K562 (cell line): Measurements from ENCODE around the gene FADD. TPM values are rescaled to one million over a fixed set of nuclear protein-coding genes. Genes with fewer than 3 reads are reported as not detected.

Experiments used
- ATF1 ChIP-seq, 2 experiments: fragments of 450-650 bp in 1 of 2; IDR thresholded peaks; 2 replicates each; pipeline ENCODE4 v1.6.1; 2016; ENCODE audit warnings: missing compliant biosample characterization in 1 of 2, missing genetic modification characterization in 1 of 2
- CHD2 ChIP-seq: IDR thresholded peaks from 2 replicates; pipeline ENCODE4 v1.6.1; 2011; ENCODE audit warnings: low read depth, low read length
- HDAC6 ChIP-seq: IDR thresholded peaks from 2 replicates; pipeline ENCODE4 v1.6.1; 2012; ENCODE audit warnings: low read depth, mild to moderate bottlenecking, control low read depth, inconsistent platforms, low read length, moderate library complexity
- HOXB6 ChIP-seq: fragments of 250-450 bp; sonication (Bioruptor Pico); IDR thresholded peaks from 2 replicates; pipeline ENCODE4 v1.5.1; 2022; ENCODE audit warnings: mild to moderate bottlenecking, borderline replicate concordance
- KAT7 ChIP-seq: sonication (generic); formaldehyde crosslinking; IDR thresholded peaks from 2 replicates; pipeline ENCODE4 v1.8.0; 2022; ENCODE audit warnings: missing genetic modification reagents, mild to moderate bottlenecking, borderline replicate concordance
- MAFG ChIP-seq: fragments of 450-650 bp; conservative IDR thresholded peaks from 2 replicates; pipeline ENCODE4 v1.6.1; 2016; ENCODE audit warnings: missing genetic modification characterization, missing compliant biosample characterization
- NCOA6 ChIP-seq: fragments of 450-650 bp; IDR thresholded peaks from 2 replicates; pipeline ENCODE4 v1.6.1; 2017; ENCODE audit warnings: mild to moderate bottlenecking
- OTX1 ChIP-seq: fragments of 450-650 bp; formaldehyde crosslinking; IDR thresholded peaks from 2 replicates; pipeline ENCODE4 v1.4.0; 2022; ENCODE audit warnings: mild to moderate bottlenecking
- RBM25 ChIP-seq: fragments of 200-400 bp; formaldehyde crosslinking; IDR thresholded peaks from 2 replicates; pipeline ENCODE4 v1.6.1; 2018; ENCODE audit warnings: low read length, low read depth, moderate library complexity; ENCODE audit not compliant: severe bottlenecking
- SMARCC2 ChIP-seq: fragments of 450-650 bp; IDR thresholded peaks from 2 replicates; pipeline ENCODE4 v1.6.1; 2017; ENCODE audit warnings: antibody characterized with exemption, moderate library complexity, mild to moderate bottlenecking, low read depth
- SP2 ChIP-seq: IDR thresholded peaks from 2 replicates; pipeline ENCODE4 v1.6.1; 2011; ENCODE audit warnings: mild to moderate bottlenecking, low read depth, low read length, moderate library complexity; ENCODE audit not compliant: poor library complexity, severe bottlenecking; ENCODE audit errors: extremely low read depth
- ZKSCAN3 ChIP-seq: fragments of 250-450 bp; sonication (Bioruptor Pico); IDR thresholded peaks from 2 replicates; pipeline ENCODE4 v1.4.0; 2020
- ZNF696 ChIP-seq: fragments of 250-450 bp; sonication (Bioruptor Pico); conservative IDR thresholded peaks from 2 replicates; pipeline ENCODE4 v1.4.0; 2020; ENCODE audit warnings: mild to moderate bottlenecking, moderate library complexity
- polyA plus RNA-seq, 8 experiments: library from polyadenylated mRNA; depleted of rRNA in 4 of 8; stranded (reverse) in 5 of 8; unstranded in 3 of 8; fragments of >200 nt; fragmentation: Nextera tagmentation in 2 of 8; fragmentation: Illumina TruSeq in 1 of 8; extraction: Ambion mirVana in 2 of 8; extraction: Trizol in 1 of 8; gene quantifications; 2 replicates each; pipeline versions ENCODE4 v1.2.1 to v1.2.3, GENCODE V29; 2011 to 2014; ENCODE audit warnings: inconsistent platforms in 1 of 8, missing spikeins in 1 of 8
- total RNA-seq, 7 experiments: library from RNA; depleted of rRNA in 6 of 7; stranded (reverse); fragments of >200 nt in 6 of 7; fragmentation: Illumina TruSeq in 2 of 7; extraction: Trizol in 2 of 7; gene quantifications; 2 replicates each; pipeline versions ENCODE4 v1.2.1 to v1.2.3, GENCODE V29; 2011 to 2021; ENCODE audit warnings: low replicate concordance in 1 of 7
- TF ChIP-seq, protein P1 (sequence below): fragments of 450-650 bp; IDR thresholded peaks from 2 replicates; pipeline ENCODE4 v1.6.1; 2018; ENCODE audit warnings: mild to moderate bottlenecking, low read depth; ENCODE audit not compliant: partially characterized antibody
- TF ChIP-seq, protein P2 (sequence below): fragments of 450-650 bp; IDR thresholded peaks from 2 replicates; pipeline ENCODE4 v1.6.1; 2018; ENCODE audit not compliant: partially characterized antibody
- TF ChIP-seq, protein P3 (sequence below): fragments of 250-450 bp; sonication (Bioruptor Pico); IDR thresholded peaks from 2 replicates; pipeline ENCODE4 v1.4.0; 2020
- TF ChIP-seq, protein P4 (sequence below): fragments of 250-450 bp; sonication (Bioruptor Pico); IDR thresholded peaks from 2 replicates; pipeline ENCODE4 v1.8.0; 2021; ENCODE audit warnings: moderate library complexity, mild to moderate bottlenecking, inconsistent platforms

FADD gene
- total and polyA plus RNA-seq, 9 of the 15 experiments (the other 6 are each of a cell fraction or from before 2014, with no cell fraction given) = 0.29 to 26.9 (median 20.4) TPM

GRCh38 chr11:70202920-70203750 lies at the start of gene FADD (continued):
- TF ChIP-seq OTX1 (CRISPR knock-in tag) (no peak), HOXB6 (CRISPR knock-in tag) (no peak), ATF1 (CRISPR knock-in tag; IDR thresholded peaks at IDR 0.05) (no peak), ATF1 (tag; IDR thresholded peaks at IDR 0.05) (no peak; the same call in 1 of the 2 replicates), ZKSCAN3 (no peak), KAT7 (CRISPR knock-in tag) (peak; percentile 27; the same call in 1 of the 2 replicates), CHD2 (peak; percentile 92), HDAC6 (no peak), RBM25 (no peak), NCOA6 (no peak), ZNF696 (no peak), SMARCC2 (no peak), SP2 (no peak), MAFG (tag) (no peak)
- TF ChIP-seq, protein P1, sequence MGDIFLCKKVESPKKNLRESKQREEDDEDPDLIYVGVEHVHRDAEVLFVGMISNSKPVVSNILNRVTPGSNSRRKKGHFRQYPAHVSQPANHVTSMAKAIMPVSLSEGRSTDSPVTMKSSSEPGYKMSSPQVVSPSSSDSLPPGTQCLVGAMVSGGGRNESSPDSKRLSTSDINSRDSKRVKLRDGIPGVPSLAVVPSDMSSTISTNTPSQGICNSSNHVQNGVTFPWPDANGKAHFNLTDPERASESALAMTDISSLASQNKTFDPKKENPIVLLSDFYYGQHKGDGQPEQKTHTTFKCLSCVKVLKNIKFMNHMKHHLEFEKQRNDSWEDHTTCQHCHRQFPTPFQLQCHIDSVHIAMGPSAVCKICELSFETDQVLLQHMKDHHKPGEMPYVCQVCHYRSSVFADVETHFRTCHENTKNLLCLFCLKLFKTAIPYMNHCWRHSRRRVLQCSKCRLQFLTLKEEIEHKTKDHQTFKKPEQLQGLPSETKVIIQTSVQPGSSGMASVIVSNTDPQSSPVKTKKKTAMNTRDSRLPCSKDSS = no peak
- TF ChIP-seq, protein P2, sequence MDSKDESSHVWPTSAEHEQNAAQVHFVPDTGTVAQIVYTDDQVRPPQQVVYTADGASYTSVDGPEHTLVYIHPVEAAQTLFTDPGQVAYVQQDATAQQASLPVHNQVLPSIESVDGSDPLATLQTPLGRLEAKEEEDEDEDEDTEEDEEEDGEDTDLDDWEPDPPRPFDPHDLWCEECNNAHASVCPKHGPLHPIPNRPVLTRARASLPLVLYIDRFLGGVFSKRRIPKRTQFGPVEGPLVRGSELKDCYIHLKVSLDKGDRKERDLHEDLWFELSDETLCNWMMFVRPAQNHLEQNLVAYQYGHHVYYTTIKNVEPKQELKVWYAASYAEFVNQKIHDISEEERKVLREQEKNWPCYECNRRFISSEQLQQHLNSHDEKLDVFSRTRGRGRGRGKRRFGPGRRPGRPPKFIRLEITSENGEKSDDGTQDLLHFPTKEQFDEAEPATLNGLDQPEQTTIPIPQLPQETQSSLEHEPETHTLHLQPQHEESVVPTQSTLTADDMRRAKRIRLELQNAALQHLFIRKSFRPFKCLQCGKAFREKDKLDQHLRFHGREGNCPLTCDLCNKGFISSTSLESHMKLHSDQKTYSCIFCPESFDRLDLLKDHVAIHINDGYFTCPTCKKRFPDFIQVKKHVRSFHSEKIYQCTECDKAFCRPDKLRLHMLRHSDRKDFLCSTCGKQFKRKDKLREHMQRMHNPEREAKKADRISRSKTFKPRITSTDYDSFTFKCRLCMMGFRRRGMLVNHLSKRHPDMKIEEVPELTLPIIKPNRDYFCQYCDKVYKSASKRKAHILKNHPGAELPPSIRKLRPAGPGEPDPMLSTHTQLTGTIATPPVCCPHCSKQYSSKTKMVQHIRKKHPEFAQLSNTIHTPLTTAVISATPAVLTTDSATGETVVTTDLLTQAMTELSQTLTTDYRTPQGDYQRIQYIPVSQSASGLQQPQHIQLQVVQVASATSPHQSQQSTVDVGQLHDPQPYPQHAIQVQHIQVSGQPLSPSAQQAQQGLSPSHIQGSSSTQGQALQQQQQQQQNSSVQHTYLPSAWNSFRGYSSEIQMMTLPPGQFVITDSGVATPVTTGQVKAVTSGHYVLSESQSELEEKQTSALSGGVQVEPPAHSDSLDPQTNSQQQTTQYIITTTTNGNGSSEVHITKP = no peak
- TF ChIP-seq, protein P3, sequence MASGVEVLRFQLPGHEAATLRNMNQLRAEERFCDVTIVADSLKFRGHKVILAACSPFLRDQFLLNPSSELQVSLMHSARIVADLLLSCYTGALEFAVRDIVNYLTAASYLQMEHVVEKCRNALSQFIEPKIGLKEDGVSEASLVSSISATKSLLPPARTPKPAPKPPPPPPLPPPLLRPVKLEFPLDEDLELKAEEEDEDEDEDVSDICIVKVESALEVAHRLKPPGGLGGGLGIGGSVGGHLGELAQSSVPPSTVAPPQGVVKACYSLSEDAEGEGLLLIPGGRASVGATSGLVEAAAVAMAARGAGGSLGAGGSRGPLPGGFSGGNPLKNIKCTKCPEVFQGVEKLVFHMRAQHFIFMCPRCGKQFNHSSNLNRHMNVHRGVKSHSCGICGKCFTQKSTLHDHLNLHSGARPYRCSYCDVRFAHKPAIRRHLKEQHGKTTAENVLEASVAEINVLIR (CRISPR knock-in tag) = no peak
- TF ChIP-seq, protein P4, sequence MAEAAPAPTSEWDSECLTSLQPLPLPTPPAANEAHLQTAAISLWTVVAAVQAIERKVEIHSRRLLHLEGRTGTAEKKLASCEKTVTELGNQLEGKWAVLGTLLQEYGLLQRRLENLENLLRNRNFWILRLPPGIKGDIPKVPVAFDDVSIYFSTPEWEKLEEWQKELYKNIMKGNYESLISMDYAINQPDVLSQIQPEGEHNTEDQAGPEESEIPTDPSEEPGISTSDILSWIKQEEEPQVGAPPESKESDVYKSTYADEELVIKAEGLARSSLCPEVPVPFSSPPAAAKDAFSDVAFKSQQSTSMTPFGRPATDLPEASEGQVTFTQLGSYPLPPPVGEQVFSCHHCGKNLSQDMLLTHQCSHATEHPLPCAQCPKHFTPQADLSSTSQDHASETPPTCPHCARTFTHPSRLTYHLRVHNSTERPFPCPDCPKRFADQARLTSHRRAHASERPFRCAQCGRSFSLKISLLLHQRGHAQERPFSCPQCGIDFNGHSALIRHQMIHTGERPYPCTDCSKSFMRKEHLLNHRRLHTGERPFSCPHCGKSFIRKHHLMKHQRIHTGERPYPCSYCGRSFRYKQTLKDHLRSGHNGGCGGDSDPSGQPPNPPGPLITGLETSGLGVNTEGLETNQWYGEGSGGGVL (CRISPR knock-in tag) = no peak
